ENCODE data around the gene F2R. TPM values are rescaled to one million over a fixed set of nuclear protein-coding genes. Genes with fewer than 3 reads are reported as not detected.
"Not testable (repeated sequence)": the region's sequence is repeated elsewhere in the genome, so short reads cannot be mapped to it uniquely, and the experiment has no call there.

Gene F2R
- total and polyA plus RNA-seq, 2 of the 8 experiments (the other 6 are each of a cell fraction or from before 2014, with no cell fraction given): 23.8 to 29.1 TPM

- H2BK15ac ChIP-seq (ENCODE audit: low read length); H3K4ac ChIP-seq (replicated peaks; ENCODE audit: insufficient read length, low read depth, low read length); H3K14ac ChIP-seq (ENCODE audit: insufficient read length); H3K9ac ChIP-seq (replicated peaks in 1 of 4; ENCODE audit: extremely low read depth in 1 of 4, low read depth in 3 of 4, low read length in 3 of 4); H2AK5ac ChIP-seq (ENCODE audit: low read depth, low read length); POLR2A ChIA-PET (ENCODE audit: partially characterized antibody); H2AFZ ChIP-seq (ENCODE audit: low read length); H3K56ac ChIP-seq (replicated peaks; ENCODE audit: insufficient read length, low read depth, low read length); DNase-seq (ENCODE audit: low read depth in 1 of 2, low spot score in 2 of 2); H3K27me3 ChIP-seq (replicated peaks in 1 of 4; ENCODE audit: control insufficient read depth in 3 of 4, extremely low read depth in 1 of 4, insufficient read depth in 3 of 4, low read length in 3 of 4); H3K4me1 ChIP-seq (replicated peaks in 1 of 4; ENCODE audit: control insufficient read depth in 3 of 4, insufficient read depth in 4 of 4, low read length in 3 of 4); H3K18ac ChIP-seq (ENCODE audit: extremely low read depth, low read length); H2BK5ac ChIP-seq (ENCODE audit: low read depth, low read length); CTCF ChIA-PET (ENCODE audit: partially characterized antibody); H3K4me2 ChIP-seq (ENCODE audit: insufficient read depth in 1 of 2, low read depth in 2 of 2, low read length in 2 of 2); H2BK120ac ChIP-seq (replicated peaks; ENCODE audit: low read depth, low read length); H3K27ac ChIP-seq (ENCODE audit: low read depth, low read length); H3K79me1 ChIP-seq (ENCODE audit: low read depth, low read length); H4K20me1 ChIP-seq (replicated peaks in 1 of 2; ENCODE audit: control insufficient read depth in 1 of 2, insufficient read depth in 2 of 2, low read length in 2 of 2); H3K79me2 ChIP-seq (ENCODE audit: control insufficient read depth in 1 of 2, insufficient read depth in 2 of 2, low read length in 2 of 2); FAIRE-seq; H4K8ac ChIP-seq (ENCODE audit: extremely low read depth, insufficient read depth, low read length); H3K36me3 ChIP-seq (ENCODE audit: control insufficient read depth in 2 of 4, insufficient read depth in 4 of 4, low read length in 3 of 4); H3K4me3 ChIP-seq (ENCODE audit: extremely low read depth in 1 of 4, insufficient read depth in 2 of 4, low read depth in 3 of 4, low read length in 4 of 4); H3K23ac ChIP-seq (ENCODE audit: insufficient read length); H4K91ac ChIP-seq (replicated peaks; ENCODE audit: insufficient read length, low read length); H3K23me2 ChIP-seq (ENCODE audit: low read depth, low read length); H2BK20ac ChIP-seq (ENCODE audit: low read length); H3K9me3 ChIP-seq (ENCODE audit: insufficient read depth in 2 of 2, low read depth in 1 of 2, low read length in 1 of 2); H4K5ac ChIP-seq (ENCODE audit: insufficient read length, low read depth, low read length); H2BK12ac ChIP-seq (ENCODE audit: low read depth, low read length): not testable (repeated sequence)
- WGBS, 2 experiments (ENCODE audit: extremely low coverage in 1 of 2, insufficient coverage in 1 of 2, insufficient read length in 1 of 2, insufficient replicate concordance in 2 of 2, low coverage in 1 of 2, low lambda C conversion rate in 2 of 2, missing lambda C conversion rate in 1 of 2): 92% methylated on average over 14 of the region's 14 CpGs; no CpG with 5 or more reads in 1 of the 2 experiments
Measured at GRCh38 chr5:76771041-76771440, 55.1 kb downstream of the F2R start.

Measured in H1 (cell line).